Retinal pigment epithelial cell (primary cell): ENCODE results near the gene MMP24OS.
A peak's percentile ranks its signal among the peaks of the same experiment; 100 is the strongest.

Experiments used
- DNase-seq: peaks from one replicate; pipeline ENCODE4 v3.0.0-alpha.2; 2010; ENCODE audit warnings: low read depth
- H3K4me3 ChIP-seq: 2 replicates; pipeline ENCODE4 v1.5.1; 2011; ENCODE audit warnings: mild to moderate bottlenecking, low read length, control low read depth, moderate library complexity
- CTCF ChIP-seq: conservative IDR thresholded peaks from 2 replicates; pipeline ENCODE4 v1.5.1; 2011; ENCODE audit warnings: low read depth, low read length, control low read depth, inconsistent platforms

Gene MMP24OS

GRCh38 chr20:35304956-35305355 lies 27.0 kb upstream of the MMP24OS start:
- no peak for TF ChIP-seq CTCF
- H3K4me3 ChIP-seq: no peak overlapping the region
- no peak for DNase-seq

- DNase-seq: peak; percentile 46
- H3K4me3 ChIP-seq: no peak overlapping the region
- TF ChIP-seq CTCF: peak; percentile 94
Observed at GRCh38 chr20:35303735-35304491, 26.0 kb upstream of the MMP24OS start.

- H3K4me3 ChIP-seq: no peak overlapping the region
- no peak for TF ChIP-seq CTCF
- no peak for DNase-seq
Observed at GRCh38 chr20:35303382-35303734, 25.4 kb upstream of the MMP24OS start.

GRCh38 chr20:35302421-35303335 lies 24.8 kb upstream of the MMP24OS start:
- no peak for DNase-seq
- no peak for TF ChIP-seq CTCF
- no peak overlapping the region for H3K4me3 ChIP-seq

- TF ChIP-seq CTCF: no peak
- H3K4me3 ChIP-seq: no peak overlapping the region
Observed at GRCh38 chr20:35301426-35301825, 23.5 kb upstream of the MMP24OS start.

GRCh38 chr20:35300469-35301262 lies 22.7 kb upstream of the MMP24OS start:
- no peak for DNase-seq
- no peak for TF ChIP-seq CTCF
- no peak overlapping the region for H3K4me3 ChIP-seq

More at GRCh38 chr20:35301426-35301825, 23.5 kb upstream of the MMP24OS start:
- DNase-seq: no peak
